GM12878 (cell line): Measurements from ENCODE around the gene DYNC1H1. TPM values are rescaled to one million over a fixed set of nuclear protein-coding genes. Genes with fewer than 3 reads are reported as not detected.

Experiments
- ATAC-seq: fragments of 200-7000 bp; cut with Tn5 transposase; 3 replicates; pipeline ENCODE4 v1.9.1; 2020; ENCODE audit warnings: mild to moderate bottlenecking, moderate library complexity
- BruUV-seq: library from RNA; stranded (reverse); fragments of 400-500 nt; replicated peaks from 2 replicates; lab custom pipeline; 2021; lab: Mats Ljungman, UMichigan
- CTCF ChIA-PET: fragments of 300-600 bp; sonication (Branson Sonifier 250); formaldehyde crosslinking; extraction: SDS; loops from one replicate; lab custom pipeline; 2021; ENCODE audit warnings: inconsistent platforms; lab: Yijun Ruan, JAX
- POLR2A ChIA-PET: fragments of 350-600 bp; formaldehyde crosslinking; extraction: SDS; loops from one replicate; lab custom pipeline; 2021; ENCODE audit warnings: inconsistent platforms; lab: Charles Lee
- RAD21 ChIA-PET: fragments of 300-600 bp; sonication (Branson Sonifier 250); formaldehyde crosslinking; loops from one replicate; lab custom pipeline; 2023; ENCODE audit warnings: antibody characterized with exemption; ENCODE audit not compliant: unreplicated experiment; lab: Charles Lee
- SMC1A ChIA-PET: fragments of 300-600 bp; sonication (Branson Sonifier 250); formaldehyde crosslinking; loops from one replicate; lab custom pipeline; 2023; ENCODE audit not compliant: unreplicated experiment, uncharacterized antibody; lab: Charles Lee
- DNase-seq: peaks from one replicate; pipeline ENCODE4 v3.0.0-alpha.2; 2011; ENCODE audit warnings: low read depth, low spot score
- FAIRE-seq: peaks from 3 replicates; lab custom pipeline; 2011; peaks lifted over from hg19 to GRCh38; lab: Jason Lieb, UNC
- H2AFZ ChIP-seq: 2 replicates; pipeline ENCODE4 v1.6.0; 2011; ENCODE audit warnings: low read depth, low read length, control low read depth; ENCODE audit not compliant: control insufficient read depth
- H3K27ac ChIP-seq: 2 replicates; pipeline ENCODE4 v1.5.1; 2011; ENCODE audit warnings: control low read depth; ENCODE audit not compliant: control insufficient read depth, insufficient read depth
- H3K27me3 ChIP-seq, 2 experiments: replicated peaks in 1 of 2; 2 replicates each; pipeline versions ENCODE4 v1.6.0 to v1.6.1; 2011; ENCODE audit warnings: low read length in 1 of 2; ENCODE audit not compliant: control insufficient read depth in 2 of 2, insufficient read depth in 2 of 2
- H3K36me3 ChIP-seq, 2 experiments: 2 replicates each; pipeline ENCODE4 v1.5.1; 2011; ENCODE audit warnings: low read length in 1 of 2; ENCODE audit not compliant: control insufficient read depth in 2 of 2, insufficient read depth in 2 of 2
- H3K4me1 ChIP-seq: 2 replicates; pipeline ENCODE4 v1.6.1; 2011; ENCODE audit warnings: mild to moderate bottlenecking, low read length, moderate library complexity, mixed read lengths; ENCODE audit not compliant: control insufficient read depth, insufficient read depth
- H3K4me2 ChIP-seq: 2 replicates; pipeline ENCODE4 v1.6.0; 2011; ENCODE audit warnings: control low read depth; ENCODE audit not compliant: control insufficient read depth, insufficient read depth
- H3K4me3 ChIP-seq: fragments of 200-600 bp; sonication (generic); 2 replicates; pipeline ENCODE4 v1.5.1; 2016
- H3K79me2 ChIP-seq: 2 replicates; pipeline ENCODE4 v1.6.0; 2011; ENCODE audit warnings: low read length; ENCODE audit not compliant: control insufficient read depth, insufficient read depth
- H3K9ac ChIP-seq: 2 replicates; pipeline ENCODE4 v1.8.0; 2011; ENCODE audit warnings: low read length, control low read depth, mixed read lengths; ENCODE audit not compliant: control insufficient read depth, insufficient read depth
- H3K9me3 ChIP-seq: replicated peaks from 3 replicates; pipeline ENCODE4 v1.5.1; 2011; ENCODE audit warnings: mild to moderate bottlenecking, low read length; ENCODE audit not compliant: control insufficient read depth, insufficient read depth
- H4K20me1 ChIP-seq: 2 replicates; pipeline ENCODE4 v1.6.0; 2011; ENCODE audit not compliant: control insufficient read depth, insufficient read depth
- BCL11A ChIP-seq: IDR thresholded peaks from 2 replicates; pipeline ENCODE4 v1.6.1; 2011; ENCODE audit warnings: low read depth, low read length
- BMI1 ChIP-seq: fragments of 450-650 bp; IDR thresholded peaks from 2 replicates; pipeline ENCODE4 v1.6.1; 2016; ENCODE audit warnings: mild to moderate bottlenecking, moderate library complexity, borderline replicate concordance
- EP300 ChIP-seq, 2 experiments: fragments of 150-350 bp in 1 of 2; IDR thresholded peaks; 2 replicates each; pipeline ENCODE4 v1.6.1; 2011 to 2012; ENCODE audit warnings: low read depth in 2 of 2, low read length in 2 of 2, borderline replicate concordance in 1 of 2, improper control_type of control experiment in 1 of 2, inconsistent platforms in 1 of 2; ENCODE audit not compliant: control insufficient read depth in 1 of 2
- ETV6 ChIP-seq, 2 experiments: fragments of 450-650 bp in 1 of 2; IDR thresholded peaks in 1 of 2; conservative IDR thresholded peaks in 1 of 2; 2 replicates each; pipeline ENCODE4 v1.6.1; 2014; ENCODE audit warnings: antibody characterized with exemption in 1 of 2, borderline replicate concordance in 1 of 2, low read depth in 1 of 2, mild to moderate bottlenecking in 1 of 2, moderate library complexity in 1 of 2
- FOS ChIP-seq: IDR thresholded peaks from 3 replicates; pipeline ENCODE4 v1.6.1; 2011; ENCODE audit warnings: borderline replicate concordance; ENCODE audit not compliant: insufficient read length; ENCODE audit errors: extremely low read depth
- GABPA ChIP-seq: IDR thresholded peaks from 2 replicates; pipeline ENCODE4 v1.6.1; 2014; ENCODE audit warnings: antibody characterized with exemption, low read depth, mild to moderate bottlenecking, inconsistent platforms
- MAX ChIP-seq: IDR thresholded peaks from 2 replicates; pipeline ENCODE4 v1.6.1; 2012; ENCODE audit warnings: low read depth, low read length, improper control_type of control experiment
- MTA3 ChIP-seq: IDR thresholded peaks from 2 replicates; pipeline ENCODE4 v1.6.1; 2012; ENCODE audit warnings: low read length, inconsistent platforms, borderline replicate concordance
- NBN ChIP-seq: fragments of 450-650 bp; IDR thresholded peaks from 2 replicates; pipeline ENCODE4 v1.6.1; 2016
- NR2F1 ChIP-seq: fragments of 450-650 bp; conservative IDR thresholded peaks from 2 replicates; pipeline ENCODE4 v1.6.1; 2017; ENCODE audit warnings: mild to moderate bottlenecking
- PBX3 ChIP-seq: IDR thresholded peaks from 2 replicates; pipeline ENCODE4 v1.6.1; 2011; ENCODE audit warnings: mild to moderate bottlenecking, low read depth, low read length, moderate library complexity; ENCODE audit not compliant: insufficient replicate concordance
- PML ChIP-seq: IDR thresholded peaks from 2 replicates; pipeline ENCODE4 v1.6.1; 2012; ENCODE audit warnings: low read length, inconsistent platforms
- RCOR1 ChIP-seq: conservative IDR thresholded peaks from 2 replicates; pipeline ENCODE4 v1.6.1; 2012; ENCODE audit warnings: low read depth, low read length, improper control_type of control experiment
- SMAD1 ChIP-seq: fragments of 450-650 bp; IDR thresholded peaks from 2 replicates; pipeline ENCODE4 v1.6.1; 2018; ENCODE audit warnings: mild to moderate bottlenecking, low read depth; ENCODE audit not compliant: partially characterized antibody
- SPI1 ChIP-seq: IDR thresholded peaks from 2 replicates; pipeline ENCODE4 v1.6.1; 2011; ENCODE audit warnings: low read depth, mild to moderate bottlenecking, low read length, moderate library complexity, borderline replicate concordance; ENCODE audit not compliant: insufficient read depth
- SREBF2 ChIP-seq: IDR thresholded peaks from 2 replicates; pipeline ENCODE4 v1.6.1; 2012; ENCODE audit warnings: mild to moderate bottlenecking, low read length
- SUPT20H ChIP-seq: IDR thresholded peaks from 2 replicates; pipeline ENCODE4 v1.6.1; 2011; ENCODE audit warnings: low read depth, mild to moderate bottlenecking, low read length, moderate library complexity, borderline replicate concordance; ENCODE audit not compliant: control insufficient read depth
- ZBED1 ChIP-seq: IDR thresholded peaks from 2 replicates; pipeline ENCODE4 v1.6.1; 2016; ENCODE audit warnings: borderline replicate concordance
- ZZZ3 ChIP-seq: IDR thresholded peaks from 2 replicates; pipeline ENCODE4 v1.6.1; 2011; ENCODE audit warnings: low read depth; ENCODE audit not compliant: control insufficient read depth, insufficient read length
- WGBS: methylation state at CpG from one replicate; pipeline ENCODE4 v1.1.6; 2016; ENCODE audit warnings: low lambda C conversion rate; ENCODE audit not compliant: insufficient replicate concordance, insufficient coverage; ENCODE audit errors: missing lambda C conversion rate; 5-methylcytosine and 5-hydroxymethylcytosine counted together
- in situ Hi-C: fragments of 300-500 bp; cut with MboI; formaldehyde crosslinking; loops from 9 replicates; pipeline ENCODE4 v1.14.3; 2018; ENCODE audit warnings: mixed read lengths
- intact Hi-C: fragments of 100-400 bp; cut with micrococcal nuclease; formaldehyde crosslinking; loops from one replicate; pipeline ENCODE4 v1.14.2; 2022; ENCODE audit not compliant: unreplicated experiment
- polyA plus RNA-seq, 11 experiments: library from polyadenylated mRNA; depleted of rRNA in 4 of 11; unstranded in 6 of 11; stranded (reverse) in 5 of 11; fragments of >200 nt; fragmentation: Nextera tagmentation in 4 of 11; fragmentation: Illumina TruSeq in 1 of 11; extraction: Ambion mirVana in 4 of 11; extraction: Trizol in 1 of 11; gene quantifications; 1 replicate in 1 of 11; 2 replicates in 10 of 11; pipeline versions ENCODE4 v1.2.1 to v1.2.3, GENCODE V29; 2011 to 2016; ENCODE audit warnings: inconsistent platforms in 2 of 11, missing spikeins in 2 of 11, low read depth in 1 of 11
- total RNA-seq, 4 experiments: library from RNA; depleted of rRNA in 3 of 4; stranded (reverse); fragments of >200 nt in 3 of 4; fragmentation: Illumina TruSeq in 1 of 4; extraction: Trizol in 1 of 4; gene quantifications; 2 replicates each; pipeline versions ENCODE4 v1.2.1 to v1.2.3, GENCODE V29; 2013 to 2021
- TF ChIP-seq, protein P1 (sequence below): fragments of 450-650 bp; formaldehyde crosslinking; IDR thresholded peaks from 2 replicates; pipeline ENCODE4 v1.4.0; 2020; ENCODE audit warnings: mild to moderate bottlenecking, moderate library complexity

Gene DYNC1H1
- total and polyA plus RNA-seq, 10 of the 15 experiments (the other 5 are each of a cell fraction or from before 2014, with no cell fraction given): 38.4 to 291 (median 111) TPM

DNA sequence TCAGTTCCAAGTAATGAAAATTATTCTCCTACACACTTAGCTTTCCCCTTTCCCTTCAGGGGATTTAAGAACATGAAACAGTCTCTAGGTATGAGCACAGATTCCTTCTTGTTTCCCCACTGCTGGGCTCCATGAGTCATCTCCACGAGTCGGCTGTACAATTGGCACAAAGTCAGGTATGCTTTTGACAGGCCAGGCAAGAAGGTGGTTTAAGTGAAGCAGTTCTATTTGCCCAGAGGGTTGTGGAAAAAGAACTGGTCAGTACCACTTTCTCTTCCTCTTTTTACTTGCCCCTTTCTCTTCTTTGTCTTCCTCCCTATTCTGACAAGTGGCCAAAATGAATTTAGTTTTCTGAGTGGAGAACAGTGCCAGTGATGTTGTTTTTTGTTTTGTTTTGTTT is 16.3 kb downstream of the DYNC1H1 start:
- H3K4me1 ChIP-seq: peaks cover 9% of the 10 kb centered on the region
- ATAC-seq (peak; percentile 99), DNase-seq (peak; percentile 77), FAIRE-seq (no peak)
- 2% methylated on average over 2 of the region's 2 CpGs for WGBS
- no peak overlapping the region for H2AFZ ChIP-seq
- ChIA-PET CTCF (interaction anchor here (0.7 to 2.0 kb wide), 5 partner anchors 9 to 274 kb away, joined by 3 to 5 read pairs (median 3); no protein-coding TSS in a partner anchor), SMC1A (interaction anchor here (2.5 kb wide), 1 partner anchor 11 kb away, joined by 12 read pairs; no protein-coding TSS in a partner anchor), RAD21 (interaction anchor here (1.1 to 1.2 kb wide), 2 partner anchors 11 to 15 kb away, joined by 3 to 5 read pairs; no protein-coding TSS in a partner anchor), POLR2A (no interaction called here)
- H3K79me2 ChIP-seq: no peaks in the 10 kb centered on the region
- peaks cover 4 to 27% of the 10 kb centered on the region in 2 experiments for H3K36me3 ChIP-seq
- in situ Hi-C loops: no loop called here
- no peak overlapping the region for H3K4me3 ChIP-seq
- no peak overlapping the region for H3K27ac ChIP-seq
- BruUV-seq: no TSS peak
- H3K27me3 ChIP-seq: no peaks in the 10 kb centered on the region
- H3K4me2 ChIP-seq: peak overlapping the region; percentile 26; the same call in 1 of the 2 replicates
- H4K20me1 ChIP-seq: no peaks in the 10 kb centered on the region
- intact Hi-C loops: no loop called here
- no peaks in the 10 kb centered on the region for H3K9me3 ChIP-seq
- no peak overlapping the region for H3K9ac ChIP-seq
- no peak for TF ChIP-seq ZZZ3
- peak; percentile 94 for TF ChIP-seq SPI1
- no peak for TF ChIP-seq PBX3
- no peak for TF ChIP-seq RCOR1
- TF ChIP-seq, protein P1, sequence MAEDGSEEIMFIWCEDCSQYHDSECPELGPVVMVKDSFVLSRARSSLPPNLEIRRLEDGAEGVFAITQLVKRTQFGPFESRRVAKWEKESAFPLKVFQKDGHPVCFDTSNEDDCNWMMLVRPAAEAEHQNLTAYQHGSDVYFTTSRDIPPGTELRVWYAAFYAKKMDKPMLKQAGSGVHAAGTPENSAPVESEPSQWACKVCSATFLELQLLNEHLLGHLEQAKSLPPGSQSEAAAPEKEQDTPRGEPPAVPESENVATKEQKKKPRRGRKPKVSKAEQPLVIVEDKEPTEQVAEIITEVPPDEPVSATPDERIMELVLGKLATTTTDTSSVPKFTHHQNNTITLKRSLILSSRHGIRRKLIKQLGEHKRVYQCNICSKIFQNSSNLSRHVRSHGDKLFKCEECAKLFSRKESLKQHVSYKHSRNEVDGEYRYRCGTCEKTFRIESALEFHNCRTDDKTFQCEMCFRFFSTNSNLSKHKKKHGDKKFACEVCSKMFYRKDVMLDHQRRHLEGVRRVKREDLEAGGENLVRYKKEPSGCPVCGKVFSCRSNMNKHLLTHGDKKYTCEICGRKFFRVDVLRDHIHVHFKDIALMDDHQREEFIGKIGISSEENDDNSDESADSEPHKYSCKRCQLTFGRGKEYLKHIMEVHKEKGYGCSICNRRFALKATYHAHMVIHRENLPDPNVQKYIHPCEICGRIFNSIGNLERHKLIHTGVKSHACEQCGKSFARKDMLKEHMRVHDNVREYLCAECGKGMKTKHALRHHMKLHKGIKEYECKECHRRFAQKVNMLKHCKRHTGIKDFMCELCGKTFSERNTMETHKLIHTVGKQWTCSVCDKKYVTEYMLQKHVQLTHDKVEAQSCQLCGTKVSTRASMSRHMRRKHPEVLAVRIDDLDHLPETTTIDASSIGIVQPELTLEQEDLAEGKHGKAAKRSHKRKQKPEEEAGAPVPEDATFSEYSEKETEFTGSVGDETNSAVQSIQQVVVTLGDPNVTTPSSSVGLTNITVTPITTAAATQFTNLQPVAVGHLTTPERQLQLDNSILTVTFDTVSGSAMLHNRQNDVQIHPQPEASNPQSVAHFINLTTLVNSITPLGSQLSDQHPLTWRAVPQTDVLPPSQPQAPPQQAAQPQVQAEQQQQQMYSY (CRISPR knock-in tag): no peak
- TF ChIP-seq MAX: no peak
- TF ChIP-seq BCL11A: peak; percentile 38; the same call in 1 of the 2 replicates
- TF ChIP-seq NBN: peak; percentile 63
- no peak for TF ChIP-seq MTA3
- no peak for TF ChIP-seq GABPA
- no peak for TF ChIP-seq FOS
- TF ChIP-seq EP300 (IDR thresholded peaks at IDR 0.05; ENCODE audit: borderline replicate concordance in 1 of 2, control insufficient read depth in 1 of 2, low read depth in 2 of 2, low read length in 2 of 2): peak in 1 of 2 experiments; percentile 81; a peak in 2 of 4 replicates
- TF ChIP-seq SREBF2: no peak
- no peak for TF ChIP-seq SMAD1
- TF ChIP-seq NR2F1: no peak
- no peak for TF ChIP-seq ETV6 (conservative IDR thresholded peaks at IDR 0.05 in 1 of 2, IDR thresholded peaks at IDR 0.05 in 1 of 2; ENCODE audit: borderline replicate concordance in 1 of 2, low read depth in 1 of 2)
- TF ChIP-seq ZBED1: 0 out of 2 replicates have a peak, but pooled peaks have one; percentile 22
- TF ChIP-seq SUPT20H: no peak
- no peak for TF ChIP-seq PML
- no peak for TF ChIP-seq BMI1
